Cardiac atrium fibroblast (primary cell): Measurements from ENCODE around the gene GABPA. TPM values are rescaled to one million over a fixed set of nuclear protein-coding genes. Genes with fewer than 3 reads are reported as not detected.

ENCODE experiments used
- total RNA-seq: library from RNA; depleted of rRNA; stranded (reverse); fragments of >200 nt; gene quantifications from 2 replicates; pipeline ENCODE4 v1.2.3, GENCODE V29; 2015

GABPA gene
- total RNA-seq = 13.4 and 19.8 TPM in 2 replicates

GRCh38 chr21:25734904-25735645, at the start of gene GABPA, which contains the start of gene ATP5PF:
TSS of gene GABPA (plus strand) at chr21:25734972. CDS start at chr21:25741599, 6,627 bp downstream.
TSS of gene ATP5PF (minus strand) at chr21:25734904. CDS start at chr21:25729794, 5,110 bp downstream.

Other genes with a start within 250 kb of the GABPA start
- gene MRPL39, start 127.5 kb upstream of the GABPA start, total RNA-seq = 14.3 and 27.1 TPM in 2 replicates
- gene JAM2, start 95.7 kb upstream of the GABPA start, total RNA-seq = 0.54 and 0.65 TPM in 2 replicates
- 71.5 and 77.6 TPM in 2 replicates for gene ATP5PF, start 68 bp upstream of the GABPA start, total RNA-seq